Subcutaneous adipose tissue (tissue), 4 donors: ENCODE results near the gene TBCK. TPM values are rescaled to one million over a fixed set of nuclear protein-coding genes. Genes with fewer than 3 reads are reported as not detected.

Experiments
- total RNA-seq, 4 donors: library from RNA; depleted of rRNA; stranded (reverse); fragments of >200 nt; gene quantifications; one replicate each; pipeline ENCODE4 v1.1.0, GENCODE V29; 2016
- TF ChIP-seq, protein P1 (sequence below): fragments of 450-650 bp; IDR thresholded peaks from one replicate; pipeline ENCODE4 v1.5.1; 2016; ENCODE audit warnings: low read depth, mild to moderate bottlenecking, control low read depth, antibody characterized with exemption, moderate library complexity

Gene TBCK
- total RNA-seq, 4 donors from 2014 or later = 32.2 to 59.2 (median 48.9) TPM

DNA sequence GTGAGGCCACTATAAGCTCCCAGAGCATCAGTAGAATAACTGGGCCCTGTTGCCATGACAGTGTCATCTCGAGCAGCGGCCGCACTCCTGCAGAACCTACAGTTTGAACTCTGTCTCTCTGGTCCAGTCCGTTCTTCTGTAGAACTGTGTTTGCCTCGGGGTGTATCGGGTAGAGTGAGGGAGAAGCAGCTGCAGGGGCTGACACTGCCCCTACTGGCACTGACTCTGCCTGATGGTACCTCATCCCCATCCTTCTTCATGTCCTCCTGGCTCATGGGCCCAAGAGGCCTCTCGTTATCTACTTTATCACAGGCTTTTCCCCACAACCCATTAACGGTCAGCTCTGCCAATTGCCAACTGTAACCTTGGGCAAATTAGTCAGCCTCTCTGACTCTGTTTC is 324.3 kb downstream of the TBCK start:
- TF ChIP-seq, protein P1, sequence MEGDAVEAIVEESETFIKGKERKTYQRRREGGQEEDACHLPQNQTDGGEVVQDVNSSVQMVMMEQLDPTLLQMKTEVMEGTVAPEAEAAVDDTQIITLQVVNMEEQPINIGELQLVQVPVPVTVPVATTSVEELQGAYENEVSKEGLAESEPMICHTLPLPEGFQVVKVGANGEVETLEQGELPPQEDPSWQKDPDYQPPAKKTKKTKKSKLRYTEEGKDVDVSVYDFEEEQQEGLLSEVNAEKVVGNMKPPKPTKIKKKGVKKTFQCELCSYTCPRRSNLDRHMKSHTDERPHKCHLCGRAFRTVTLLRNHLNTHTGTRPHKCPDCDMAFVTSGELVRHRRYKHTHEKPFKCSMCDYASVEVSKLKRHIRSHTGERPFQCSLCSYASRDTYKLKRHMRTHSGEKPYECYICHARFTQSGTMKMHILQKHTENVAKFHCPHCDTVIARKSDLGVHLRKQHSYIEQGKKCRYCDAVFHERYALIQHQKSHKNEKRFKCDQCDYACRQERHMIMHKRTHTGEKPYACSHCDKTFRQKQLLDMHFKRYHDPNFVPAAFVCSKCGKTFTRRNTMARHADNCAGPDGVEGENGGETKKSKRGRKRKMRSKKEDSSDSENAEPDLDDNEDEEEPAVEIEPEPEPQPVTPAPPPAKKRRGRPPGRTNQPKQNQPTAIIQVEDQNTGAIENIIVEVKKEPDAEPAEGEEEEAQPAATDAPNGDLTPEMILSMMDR = no peak

Other genes with a start within 250 kb of the TBCK start
- 10 to 100 TPM; 16.8 to 35.1 (median 22.8) TPM for gene AIMP1, start 341 bp upstream of the TBCK start, total RNA-seq
- not detected for gene GIMD1, start 52.6 kb upstream of the TBCK start, total RNA-seq